Stimulated activated CD4-positive, alpha-beta T cell treated with anti-CD3 and anti-CD28 coated beads, Interleukin-4, amount 100 ng/mL, for 48 hours (primary cell): ENCODE results near the gene TSEN15.
"Not testable (repeated sequence)": the region's sequence is repeated elsewhere in the genome, so short reads cannot be mapped to it uniquely, and the experiment has no call there.

Source experiments
- DNase-seq, 2 donors: peaks; one replicate each; pipeline ENCODE4 v3.0.0-alpha.2; 2020; ENCODE audit warnings: low read depth in 2 of 2

The TSEN15 gene

GRCh38 chr1:184053881-184054280 is 2.4 kb downstream of the TSEN15 start:
- DNase-seq = no peak

- DNase-seq = no peak
Measured at GRCh38 chr1:184056921-184057555, 5.5 kb downstream of the TSEN15 start.

- no peak for DNase-seq
Measured at GRCh38 chr1:184059887-184060286, 8.4 kb downstream of the TSEN15 start.

- no peak for DNase-seq
Measured at GRCh38 chr1:184060316-184060715, 8.8 kb downstream of the TSEN15 start.

- no peak for DNase-seq
Measured at GRCh38 chr1:184061396-184062003, 10.0 kb downstream of the TSEN15 start.

GRCh38 chr1:184062640-184063286 is 11.2 kb downstream of the TSEN15 start:
- DNase-seq = no peak

- no peak for DNase-seq
Measured at GRCh38 chr1:184065559-184065958, 14.0 kb downstream of the TSEN15 start.

- no peak for DNase-seq
Measured at GRCh38 chr1:184068354-184068753, 16.8 kb downstream of the TSEN15 start.

- no peak for DNase-seq
Measured at GRCh38 chr1:184069675-184070074, 18.1 kb downstream of the TSEN15 start.

- DNase-seq = no peak
Measured at GRCh38 chr1:184072376-184072775, 20.8 kb downstream of the TSEN15 start.

GRCh38 chr1:184074383-184074782 is 22.9 kb downstream of the TSEN15 start:
- no peak for DNase-seq

GRCh38 chr1:184075055-184076029 is 23.8 kb downstream of the TSEN15 start:
- DNase-seq = no peak

- no peak for DNase-seq
Measured at GRCh38 chr1:184078564-184079249, 27.2 kb downstream of the TSEN15 start.

- DNase-seq = no peak
Measured at GRCh38 chr1:184080309-184080708, 28.8 kb downstream of the TSEN15 start.

GRCh38 chr1:184082541-184083415 is 31.2 kb downstream of the TSEN15 start:
- DNase-seq = no peak

- DNase-seq = no peak
Measured at GRCh38 chr1:184085667-184086066, 34.1 kb downstream of the TSEN15 start.

GRCh38 chr1:184088037-184088436 is 36.5 kb downstream of the TSEN15 start:
- DNase-seq = no peak

- DNase-seq = no peak
Measured at GRCh38 chr1:184093071-184093470, 41.5 kb downstream of the TSEN15 start.

GRCh38 chr1:184096005-184096404 is 44.5 kb downstream of the TSEN15 start:
- DNase-seq = no peak

- DNase-seq = not testable (repeated sequence)
Measured at GRCh38 chr1:184096580-184096979, 45.0 kb downstream of the TSEN15 start.
